Pancreas (tissue), 10 donors: ENCODE measurements around the gene UBASH3B. TPM values are rescaled to one million over a fixed set of nuclear protein-coding genes. Genes with fewer than 3 reads are reported as not detected.

Source experiments
- ATAC-seq, 4 donors: fragments of 200-7000 bp; cut with Tn5 transposase; one replicate each; pipeline versions ENCODE4 v1.8.0 to v1.9.1; 2020; ENCODE audit warnings: mild to moderate bottlenecking in 4 of 4, moderate library complexity in 4 of 4
- DNase-seq, 6 donors: peaks; one replicate each; pipeline ENCODE4 v3.0.0-alpha.2; 2020
- FAIRE-seq: peaks from 2 replicates; lab custom pipeline; 2012; peaks lifted over from hg19 to GRCh38; lab: Jason Lieb, UNC
- H3K27ac ChIP-seq, 4 donors: fragments of 200-600 bp; sonication (generic); 1 replicate in 3 of 4; 2 replicates in 1 of 4; pipeline versions ENCODE4 v1.5.0 to v1.8.0; 2020
- H3K27me3 ChIP-seq, 4 donors: fragments of 200-600 bp; one replicate each; pipeline ENCODE4 v1.8.0; 2021
- H3K36me3 ChIP-seq, 3 donors: fragments of 200-600 bp; sonication (generic) in 1 of 3; one replicate each; pipeline versions ENCODE4 v1.5.0 to v1.8.0; 2020 to 2021
- H3K4me1 ChIP-seq, 3 donors: fragments of 200-600 bp; one replicate each; pipeline ENCODE4 v1.8.0; 2021
- H3K4me3 ChIP-seq, 4 donors: fragments of 200-600 bp; sonication (generic) in 2 of 4; one replicate each; pipeline versions ENCODE4 v1.5.0 to v1.8.0; 2020 to 2021
- H3K9me3 ChIP-seq, 4 donors: fragments of 200-600 bp; one replicate each; pipeline ENCODE4 v1.8.0; 2021
- CTCF ChIP-seq, 4 donors: fragments of 200-600 bp; sonication (generic) in 3 of 4; IDR thresholded peaks; one replicate each; pipeline versions ENCODE4 v1.5.0 to v1.8.0; 2021; ENCODE audit warnings: antibody characterized with exemption in 4 of 4
- WGBS, 2 donors: extraction: QIAGEN DNeasy Blood & Tissue Kit; methylation state at CpG; one replicate each; pipeline ENCODE4 v1.1.7; 2013; 5-methylcytosine and 5-hydroxymethylcytosine counted together
- intact Hi-C, 3 donors: fragments of 100-400 bp; cut with DNase I; formaldehyde crosslinking; loops; one replicate each; pipeline versions ENCODE4 v1.11.1 to v1.14.2; 2022
- polyA plus RNA-seq, 2 donors: library from polyadenylated mRNA; stranded (reverse); fragments of 200-250 nt; gene quantifications; one replicate each; pipeline ENCODE4 v1.2.3, GENCODE V29; 2013
- total RNA-seq, 6 donors: library from RNA; stranded (reverse); fragmentation: NEBNext Ultra II Directional in 4 of 6; extraction: Animal tissue kit (Norgen Biotek cat#: 25700) in 4 of 6; gene quantifications; one replicate each; pipeline versions ENCODE4 v1.2.1 to v1.2.4, GENCODE V29; 2021 to 2023
- donor health status: healthy with polysubstance abuse.
- donor health status: DM: no; HTN: no; CAD: no; lungs with moderate emphysema.
- donor health status: DM: no; HTN: no; CAD: no.
- donor health status: control.
- donor health status: control.
- donor health status: Bipolar disorder and iron deficiency.
- donor health status: DM: yes; HTN: yes; CAD: no.
- donor health status: DM: no; HTN: no; CAD: no.
- donor health status: DM: no; HTN: no; CAD: no.
- donor health status: DM: yes; HTN: yes; CAD: no.

Gene UBASH3B
- total and polyA plus RNA-seq, 8 donors, result 0.56 to 5.8 (median 1.8) TPM

- DNase-seq (no peak), FAIRE-seq (no peak), ATAC-seq (no peak)
- Histone ChIP-seq H3K27me3 (no peaks in the 10 kb centered on the region), H3K4me1 (no peaks in the 10 kb centered on the region), H3K36me3 (no peaks in the 10 kb centered on the region), H3K27ac (no peak overlapping the region), H3K9me3 (no peaks in the 10 kb centered on the region), H3K4me3 (no peak overlapping the region)
- intact Hi-C loops, result no loop called here
- no peak for TF ChIP-seq CTCF (IDR thresholded peaks at IDR 0.05)
Measured at GRCh38 chr11:122673701-122674100, 18.2 kb downstream of the UBASH3B start.

DNA sequence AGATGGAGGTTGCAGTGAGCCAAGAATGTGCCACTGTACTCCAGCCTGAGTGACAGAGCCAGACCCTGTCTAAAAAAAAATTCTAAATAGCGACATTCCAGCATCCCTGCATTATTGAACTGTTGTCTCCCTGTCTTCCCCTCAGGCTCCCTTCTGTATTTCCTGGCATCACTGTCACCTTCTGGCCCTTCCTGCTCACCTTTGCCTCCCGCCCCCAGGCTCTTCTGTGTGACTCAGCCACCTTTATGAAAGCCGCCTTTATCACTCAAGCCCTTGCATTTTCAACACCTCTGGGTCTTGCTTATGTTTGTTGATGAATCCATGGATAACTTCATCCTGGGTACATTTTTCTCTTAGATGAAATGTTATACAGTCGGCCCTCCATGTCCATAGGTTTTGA lies 21.1 kb downstream of the UBASH3B start:
- FAIRE-seq, result no peak

DNA sequence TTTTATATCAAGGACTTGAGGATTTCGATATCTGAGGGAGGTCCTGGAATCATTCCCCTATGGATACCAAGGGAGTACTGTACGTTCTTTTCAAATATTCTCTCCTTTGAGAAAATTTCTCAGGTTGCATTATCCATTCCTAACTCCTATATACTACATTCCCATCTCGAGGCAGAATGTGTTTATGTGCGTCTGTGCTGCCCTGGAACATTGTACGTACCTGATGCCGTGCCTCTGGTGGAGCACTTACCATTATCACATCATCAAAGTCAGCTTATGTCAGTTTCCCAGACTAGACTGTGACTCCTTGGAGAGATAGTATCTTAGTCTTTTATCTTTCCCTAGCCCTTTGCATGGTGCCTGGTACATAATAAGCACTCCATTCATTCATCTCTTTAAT lies 21.7 kb downstream of the UBASH3B start:
- no peak for TF ChIP-seq CTCF (IDR thresholded peaks at IDR 0.05)
- no peak for FAIRE-seq
- WGBS, 2 donors, result 78 to 79% methylated on average over 6 of the region's 6 CpGs

More for the DNA sequence above, 21.1 kb downstream of the UBASH3B start:
- no peaks in the 10 kb centered on the region for H3K9me3 ChIP-seq
- no peaks in the 10 kb centered on the region for H3K4me1 ChIP-seq
- H3K27ac ChIP-seq, result no peak overlapping the region
- ATAC-seq, result peak in 1 of 4 donors; percentile 32
- no peaks in the 10 kb centered on the region for H3K27me3 ChIP-seq
- no peak for TF ChIP-seq CTCF (IDR thresholded peaks at IDR 0.05)
- intact Hi-C loops, result no loop called here
- 85 to 86% methylated on average over 4 of the region's 4 CpGs for WGBS, 2 donors
- H3K36me3 ChIP-seq, result no peaks in the 10 kb centered on the region
- no peak overlapping the region for H3K4me3 ChIP-seq
- DNase-seq, result no peak

GRCh38 chr11:122678406-122678805 lies 22.9 kb downstream of the UBASH3B start:
- FAIRE-seq (no peak), DNase-seq (no peak), ATAC-seq (no peak)
- TF ChIP-seq CTCF (IDR thresholded peaks at IDR 0.05), result no peak
- H3K4me1 ChIP-seq, result no peaks in the 10 kb centered on the region
- intact Hi-C loops, result no loop called here
- H3K27ac ChIP-seq, result no peak overlapping the region
- no peaks in the 10 kb centered on the region for H3K9me3 ChIP-seq
- no peak overlapping the region for H3K4me3 ChIP-seq
- H3K36me3 ChIP-seq, result no peaks in the 10 kb centered on the region
- H3K27me3 ChIP-seq, result no peaks in the 10 kb centered on the region

More for the DNA sequence above, 21.7 kb downstream of the UBASH3B start:
- intact Hi-C loops, result no loop called here
- Histone ChIP-seq H3K36me3 (no peaks in the 10 kb centered on the region), H3K4me3 (no peak overlapping the region), H3K4me1 (no peaks in the 10 kb centered on the region), H3K27ac (no peak overlapping the region), H3K9me3 (no peaks in the 10 kb centered on the region), H3K27me3 (no peaks in the 10 kb centered on the region)
- DNase-seq (no peak), ATAC-seq (no peak)

GRCh38 chr11:122679466-122679865 lies 23.9 kb downstream of the UBASH3B start:
- H3K4me1 ChIP-seq, result no peaks in the 10 kb centered on the region
- intact Hi-C loops, result no loop called here

More at GRCh38 chr11:122679466-122679865, 23.9 kb downstream of the UBASH3B start:
- H3K4me3 ChIP-seq, result no peak overlapping the region
- FAIRE-seq (no peak), ATAC-seq (no peak), DNase-seq (no peak)
- 64 to 74% methylated on average over 2 of the region's 2 CpGs for WGBS, 2 donors
- no peaks in the 10 kb centered on the region for H3K36me3 ChIP-seq
- no peaks in the 10 kb centered on the region for H3K27me3 ChIP-seq
- TF ChIP-seq CTCF (IDR thresholded peaks at IDR 0.05), result no peak
- H3K9me3 ChIP-seq, result no peaks in the 10 kb centered on the region
- H3K27ac ChIP-seq, result no peak overlapping the region
